HG03064 (cell line): Measurements from ENCODE around the gene CSNK1E.

Experiments used
- ATAC-seq: cut with Tn5 transposase; IDR thresholded peaks from one replicate; pipeline ENCODE4 v1.9.1; 2021; ENCODE audit warnings: low read depth; ENCODE audit not compliant: unreplicated experiment

The CSNK1E gene

DNA sequence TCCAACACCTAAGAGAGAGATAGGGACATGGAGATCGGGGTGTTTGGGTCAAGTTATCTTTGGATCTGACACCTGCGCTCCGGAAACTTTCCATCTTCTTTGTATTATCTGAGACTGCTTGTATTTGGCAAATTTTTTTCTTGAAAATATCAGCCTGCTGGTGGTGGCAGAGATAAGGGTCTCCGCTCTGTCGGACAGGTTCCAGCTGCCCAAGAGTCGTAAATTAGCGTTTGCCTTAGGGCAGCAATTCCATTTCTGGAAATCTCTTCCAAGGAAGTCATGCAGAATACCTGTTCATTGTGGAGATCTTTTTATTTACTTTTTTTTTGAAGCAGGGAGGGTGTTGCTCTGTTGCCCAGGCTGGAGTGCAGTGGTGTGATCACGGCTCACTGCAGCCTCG, 19.5 kb upstream of the CSNK1E start:
- no peak for ATAC-seq

- ATAC-seq: no peak
Measured at GRCh38 chr22:38335077-38335476, 17.8 kb upstream of the CSNK1E start.

GRCh38 chr22:38327805-38328204, 10.6 kb upstream of the CSNK1E start:
- ATAC-seq: no peak

DNA sequence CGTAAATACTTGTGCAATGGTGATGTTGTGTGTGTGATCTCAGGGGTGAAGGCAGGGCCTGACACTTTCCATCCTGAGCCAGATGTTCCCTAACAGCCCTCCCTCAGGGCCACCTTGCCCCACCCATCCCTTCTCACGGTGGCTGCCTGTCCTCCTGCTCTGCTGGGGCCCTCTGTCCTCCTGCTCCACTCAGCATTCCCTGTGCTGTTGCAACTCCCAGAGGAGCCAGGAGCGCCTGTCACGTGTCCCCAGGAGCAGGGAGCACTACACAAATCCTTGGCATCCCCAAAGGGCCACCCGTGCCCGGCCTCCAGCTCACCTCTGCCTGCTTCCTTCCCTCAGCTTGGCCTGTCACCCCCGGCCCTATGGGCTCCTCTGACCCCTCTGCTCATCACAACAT, 10.2 kb upstream of the CSNK1E start:
- ATAC-seq: no peak

DNA sequence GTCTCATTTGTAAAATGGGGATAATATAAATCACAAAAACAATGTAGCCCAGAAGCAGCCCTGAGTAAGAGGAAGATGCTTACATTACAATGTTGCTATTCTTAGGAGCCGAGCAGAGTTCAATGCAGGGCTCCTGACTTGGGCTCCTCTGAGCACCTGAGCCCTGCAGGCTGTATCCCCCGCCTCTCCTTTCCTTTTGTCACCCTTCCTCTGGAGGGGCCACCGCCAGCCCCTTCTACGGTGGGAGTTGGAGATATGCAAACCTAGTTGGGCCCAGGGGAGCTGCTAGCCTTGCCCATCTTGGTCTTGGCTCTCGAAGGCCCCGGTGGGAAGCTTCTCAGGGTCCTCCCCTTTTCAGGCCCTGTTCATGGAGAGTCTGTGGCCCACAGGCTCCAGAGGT, 8.4 kb upstream of the CSNK1E start:
- no peak for ATAC-seq

GRCh38 chr22:38320605-38321402, 3.6 kb upstream of the CSNK1E start:
- no peak for ATAC-seq

DNA sequence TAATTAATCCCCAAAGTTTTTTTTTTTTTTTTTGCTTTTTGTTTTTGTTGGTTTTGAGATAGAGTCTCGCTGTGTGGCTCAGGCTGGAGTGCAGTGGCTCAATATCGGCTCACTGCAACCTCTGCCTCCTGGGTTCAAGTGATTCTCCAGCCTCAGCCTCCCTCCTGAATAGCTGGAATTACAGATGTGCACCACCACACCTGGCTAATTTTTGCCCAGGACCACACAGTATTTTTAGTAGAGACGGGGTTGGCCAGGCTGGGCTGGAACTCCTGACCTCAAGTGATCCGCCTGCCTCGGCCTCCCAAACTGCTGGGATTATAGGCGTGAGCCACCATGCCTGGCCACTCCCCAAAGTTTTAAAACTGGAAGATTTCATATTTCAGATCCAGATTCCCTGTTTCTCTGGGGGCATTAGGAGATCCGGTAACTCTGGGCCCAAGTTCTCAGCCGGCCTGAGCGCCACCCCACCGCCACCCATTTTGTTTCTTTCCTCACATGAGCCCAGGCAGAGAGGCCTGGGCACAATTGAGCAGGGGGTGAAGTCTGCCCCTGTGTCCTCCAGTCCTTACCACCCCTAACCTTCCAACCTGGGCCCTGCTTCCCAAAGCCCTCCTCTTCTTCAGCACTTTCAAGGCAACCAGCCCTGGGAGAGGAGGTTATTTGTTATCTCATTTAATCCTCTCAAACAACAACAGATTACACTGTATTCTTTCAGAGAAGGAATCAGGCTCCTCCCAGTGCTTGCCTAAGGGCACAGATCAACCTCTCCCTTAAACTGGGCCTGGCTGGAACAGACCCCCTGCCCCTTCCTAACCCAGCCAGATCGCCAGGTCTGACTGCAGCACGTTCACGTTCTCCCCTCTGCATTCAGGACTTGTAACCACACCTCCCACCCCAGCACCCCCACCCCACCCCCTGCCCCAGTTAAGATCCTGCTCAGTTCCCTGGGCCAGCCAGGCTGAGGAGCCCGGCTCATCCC, 1.9 kb upstream of the CSNK1E start:
- ATAC-seq: no peak

DNA sequence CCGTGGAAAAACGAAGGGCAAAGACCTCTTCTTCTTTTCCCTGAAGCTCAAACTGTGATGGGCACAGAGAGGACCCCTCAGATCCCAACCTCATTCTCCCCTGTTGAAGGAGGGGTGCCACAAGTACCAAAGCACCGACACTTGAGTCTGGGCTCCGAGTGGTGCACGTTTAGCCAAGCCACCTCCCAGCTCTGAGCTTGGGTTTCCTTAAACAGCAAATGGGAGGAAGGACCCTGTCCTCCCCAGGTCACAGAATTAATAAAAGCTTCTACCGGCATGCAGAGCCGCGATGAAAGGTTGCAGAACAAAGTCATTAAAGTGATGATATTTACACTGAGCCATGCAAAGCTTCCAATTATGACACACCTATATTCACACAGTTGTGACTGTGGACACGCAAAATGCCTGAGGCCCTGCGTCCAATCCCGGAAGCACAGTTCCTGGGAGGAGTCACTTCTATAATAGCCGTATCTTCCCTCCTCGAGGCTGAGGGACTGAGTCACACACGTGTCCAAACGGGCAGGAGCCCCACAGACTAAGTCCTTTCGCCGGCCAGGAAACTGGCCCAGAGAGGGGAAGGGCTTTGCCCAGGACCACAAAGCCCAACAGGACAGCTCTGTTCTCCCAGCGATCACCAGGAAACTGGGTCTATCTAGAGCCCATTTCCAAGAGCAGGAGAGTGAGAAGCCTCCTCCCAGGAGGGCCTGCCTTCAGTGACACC, 922 bp upstream of the CSNK1E start:
- ATAC-seq: no peak

DNA sequence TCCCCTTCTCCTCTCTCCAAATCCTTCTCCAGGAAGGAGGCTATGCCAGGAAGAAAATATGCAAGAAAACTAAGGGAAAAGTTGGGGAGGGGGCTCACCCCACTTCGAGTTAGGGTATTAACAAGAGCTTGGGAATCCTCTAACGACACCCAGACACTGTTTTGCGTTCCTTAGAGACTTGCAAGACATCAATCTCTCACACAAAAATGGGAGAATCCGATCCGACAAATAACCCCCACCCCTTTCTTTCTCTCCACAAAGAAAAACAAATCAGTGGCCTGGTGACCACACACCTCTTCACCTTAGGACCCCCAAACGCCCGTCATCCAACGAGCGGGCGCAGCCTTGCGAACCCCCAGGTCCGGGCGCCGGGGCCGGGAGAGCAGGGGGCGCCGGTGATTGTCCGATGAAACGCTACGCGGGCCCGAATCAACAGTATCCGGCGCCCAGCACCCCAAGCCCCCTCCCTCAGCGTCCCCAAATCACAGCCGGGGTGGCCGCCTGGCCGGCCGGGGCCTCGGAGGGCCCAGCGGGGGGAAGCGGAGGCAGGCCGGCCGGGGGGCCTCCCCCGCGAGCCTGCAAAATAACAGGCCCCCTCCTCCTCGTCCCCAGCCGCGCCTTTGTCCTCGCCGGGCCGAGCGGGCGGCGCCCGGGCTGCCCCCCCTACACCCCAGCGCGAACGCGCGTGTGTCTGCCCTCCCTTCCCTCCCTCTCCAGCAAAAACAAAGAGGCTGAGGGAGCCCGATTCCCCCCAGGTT, 690 bp downstream of the CSNK1E start:
- ATAC-seq: no peak

- no peak for ATAC-seq
Measured at GRCh38 chr22:38315823-38316363, 1.3 kb downstream of the CSNK1E start.

DNA sequence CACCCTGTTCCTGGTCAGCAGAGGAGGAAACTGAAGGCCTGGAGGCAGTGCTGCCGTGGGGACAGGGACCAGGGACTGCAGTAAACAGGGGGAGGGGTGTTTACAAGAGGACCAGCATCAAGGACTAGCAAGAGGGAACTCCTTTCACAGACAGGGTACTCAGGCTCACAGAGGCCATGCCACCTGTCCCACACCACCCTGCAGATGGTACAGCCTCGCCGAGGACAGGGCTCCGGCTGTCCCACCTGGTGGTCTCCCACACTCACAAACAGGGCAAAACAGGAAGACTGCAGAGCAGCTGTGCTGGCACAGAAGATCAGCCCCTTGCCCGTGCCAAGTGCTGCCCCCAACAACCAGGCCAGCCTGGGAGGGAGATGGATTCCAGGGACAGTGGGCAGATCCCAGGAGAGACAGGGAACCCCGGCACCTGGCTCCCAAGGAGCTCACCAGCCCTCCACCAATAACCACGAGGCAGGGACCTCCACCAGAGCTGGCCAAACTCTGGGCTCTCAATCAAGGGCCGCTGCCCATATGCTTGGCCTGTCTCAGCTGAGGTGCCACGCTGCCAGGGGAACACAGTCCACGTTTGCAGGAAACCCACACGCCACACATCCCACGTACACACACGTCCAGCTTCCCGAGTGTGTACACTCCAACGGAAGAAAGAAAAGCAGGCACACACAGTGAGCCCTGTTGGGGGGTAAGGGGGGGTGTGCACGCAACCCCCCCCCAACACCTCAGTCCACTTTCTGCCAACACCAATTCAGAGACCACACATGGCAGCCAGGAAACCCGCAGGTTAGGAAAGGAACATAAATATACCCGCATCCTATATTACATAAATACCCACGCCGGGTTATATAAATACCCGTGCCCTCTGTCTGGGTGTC, 2.1 kb downstream of the CSNK1E start:
- no peak for ATAC-seq

DNA sequence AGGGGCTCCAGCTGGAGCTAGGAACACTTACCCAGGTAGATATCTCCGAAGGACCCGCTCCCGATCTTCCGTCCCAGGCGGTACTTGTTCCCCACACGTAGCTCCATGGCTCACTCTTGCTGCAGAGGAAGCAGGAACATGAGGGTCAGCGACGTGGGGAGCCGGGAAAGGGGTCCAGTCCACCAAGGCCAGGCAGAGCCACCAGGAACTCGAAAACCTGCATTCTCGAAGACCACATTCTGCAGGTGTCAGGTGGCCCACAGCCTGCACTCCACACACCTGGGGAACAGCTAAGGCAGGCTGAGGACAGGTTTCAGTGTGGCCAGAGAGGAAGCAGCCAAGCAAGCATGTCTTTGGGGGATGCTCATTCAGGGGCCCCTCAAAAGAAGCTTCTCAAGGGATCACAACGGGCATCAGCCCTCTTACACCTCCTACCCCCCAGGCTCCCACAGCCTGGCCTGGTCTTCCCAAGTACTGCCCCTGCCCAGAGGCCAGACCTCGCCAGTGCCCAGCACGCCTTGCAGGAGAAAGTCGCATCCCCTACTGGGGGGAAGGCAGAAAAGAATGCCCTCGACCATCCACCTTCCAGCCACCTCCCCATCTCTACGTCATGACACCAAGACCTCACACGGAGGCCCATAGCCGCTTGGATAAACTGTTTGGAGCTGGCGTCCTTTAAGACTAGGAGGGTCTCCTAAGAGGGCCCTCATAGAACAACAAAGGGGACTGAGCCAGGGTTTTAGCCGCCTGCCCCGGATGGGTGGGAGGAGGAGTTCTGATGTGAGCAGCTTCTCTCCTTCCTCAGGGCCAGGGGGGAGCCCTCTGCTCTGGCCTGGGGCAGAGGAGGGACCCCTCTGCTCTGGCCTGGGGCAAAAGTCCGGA, 2.9 kb downstream of the CSNK1E start:
- ATAC-seq: no peak

DNA sequence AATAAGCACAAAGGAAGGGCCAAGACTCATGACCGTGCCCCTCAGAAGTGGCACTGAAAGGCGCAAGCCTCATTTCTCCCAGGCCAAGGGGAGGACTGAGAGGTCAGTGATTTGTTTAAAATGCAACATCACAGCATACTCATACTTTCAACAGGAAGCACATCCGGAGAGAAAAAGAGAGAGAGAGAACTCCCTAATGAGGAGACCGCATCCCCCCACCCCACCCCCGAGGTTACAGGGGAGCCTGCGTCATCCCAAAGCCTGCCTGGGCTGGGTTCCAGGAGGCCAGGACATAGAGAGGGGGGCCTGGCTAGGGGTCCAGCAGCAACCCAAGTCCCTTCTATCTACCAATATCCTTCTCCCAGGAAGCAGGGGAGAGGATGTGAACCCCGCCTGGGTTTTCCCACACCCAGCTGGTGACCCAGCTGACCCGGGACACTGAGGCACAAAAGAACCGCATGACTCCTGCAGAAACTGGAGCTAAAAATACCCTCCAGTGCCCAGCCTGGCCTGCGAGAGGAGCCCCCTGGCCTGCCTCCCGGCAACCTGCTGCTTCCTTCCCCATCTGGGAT, 3.8 kb downstream of the CSNK1E start:
- ATAC-seq: no peak

GRCh38 chr22:38312261-38312800, 4.9 kb downstream of the CSNK1E start:
- no peak for ATAC-seq

DNA sequence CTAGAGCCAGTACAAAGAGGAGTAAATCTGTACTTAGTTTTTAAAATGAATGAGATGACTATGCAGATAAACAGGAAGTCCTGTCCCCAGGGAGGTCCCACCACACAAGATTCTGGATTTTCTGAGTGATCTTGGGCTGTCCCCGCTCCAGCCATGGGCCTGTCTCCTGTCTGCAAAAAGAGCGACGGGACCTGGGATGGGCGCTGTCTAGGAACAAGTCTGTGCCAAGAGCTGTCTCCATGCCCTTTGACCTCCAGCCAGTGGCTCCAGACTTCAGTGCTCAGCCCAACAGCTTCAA, 6.0 kb downstream of the CSNK1E start:
- no peak for ATAC-seq

DNA sequence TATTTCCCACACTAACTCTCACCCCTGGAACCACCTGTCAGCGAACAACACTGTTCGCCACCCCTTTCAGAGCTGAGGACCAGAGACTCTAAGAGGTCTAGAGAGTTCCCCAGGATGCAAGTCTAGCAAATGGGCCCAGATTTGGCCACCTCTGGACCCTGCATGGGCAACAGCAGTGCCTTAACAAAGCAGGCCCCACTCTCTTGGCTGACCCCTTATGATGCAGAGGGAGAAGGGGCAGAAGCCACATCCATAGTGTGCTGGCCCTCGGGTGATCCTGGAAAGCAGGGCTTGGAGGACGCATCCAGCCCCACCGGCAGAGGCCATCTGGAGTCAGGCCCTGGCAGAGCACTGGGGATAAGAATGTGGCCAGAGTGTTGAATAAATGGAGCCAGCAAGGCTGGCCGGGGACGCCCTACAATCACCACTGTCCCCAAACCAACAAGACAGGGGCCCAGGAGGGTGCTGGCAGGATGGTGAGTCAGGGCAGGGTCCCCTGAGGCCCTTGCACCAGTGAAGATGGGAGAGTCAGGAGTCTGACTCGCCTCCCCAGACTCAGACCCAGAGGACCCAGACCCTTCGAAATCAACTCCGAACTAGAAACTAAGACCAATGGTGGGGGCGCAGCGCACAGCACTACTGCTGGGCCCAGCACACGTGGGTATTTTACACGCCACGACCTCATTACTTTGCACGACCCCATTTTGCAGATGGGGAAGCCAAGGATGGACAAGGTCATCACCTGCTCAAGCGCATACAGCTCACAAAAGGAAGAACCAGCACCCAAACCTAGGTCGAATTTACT, 6.5 kb downstream of the CSNK1E start:
- no peak for ATAC-seq
